ACC112 (cell line): Measurements from ENCODE around the gene URM1.

Source experiments
- H2AFZ ChIP-seq: fragments of 200-600 bp; sonication (generic); one replicate; pipeline ENCODE4 v1.6.0; 2017; ENCODE audit warnings: antibody characterized with exemption, low read length; ENCODE audit not compliant: unreplicated experiment
- H3K27ac ChIP-seq: fragments of 200-600 bp; sonication (generic); 2 replicates; pipeline ENCODE4 v1.5.1; 2014; ENCODE audit warnings: low read depth, mild to moderate bottlenecking, antibody characterized with exemption, low read length, moderate library complexity
- H3K27me3 ChIP-seq: fragments of 200-600 bp; sonication (generic); 2 replicates; pipeline ENCODE4 v1.6.1; 2014; ENCODE audit warnings: mild to moderate bottlenecking, antibody characterized with exemption, low read length, moderate library complexity, mixed read lengths; ENCODE audit not compliant: insufficient read depth
- H3K36me3 ChIP-seq: fragments of 200-600 bp; sonication (generic); 2 replicates; pipeline ENCODE4 v1.6.1; 2016; ENCODE audit warnings: mild to moderate bottlenecking, antibody characterized with exemption, low read length, moderate library complexity, mixed read lengths; ENCODE audit not compliant: insufficient read depth
- H3K4me1 ChIP-seq: fragments of 200-600 bp; sonication (generic); one replicate; pipeline ENCODE4 v1.6.1; 2016; ENCODE audit warnings: low read length, mixed read lengths; ENCODE audit not compliant: insufficient read depth, unreplicated experiment, control insufficient read depth
- H3K4me3 ChIP-seq: fragments of 200-600 bp; sonication (generic); 2 replicates; pipeline ENCODE4 v1.5.1; 2014; ENCODE audit warnings: mild to moderate bottlenecking, low read depth, low read length
- H3K79me2 ChIP-seq: fragments of 200-600 bp; sonication (generic); one replicate; pipeline ENCODE4 v1.6.0; 2016; ENCODE audit warnings: low read length; ENCODE audit not compliant: control insufficient read depth, unreplicated experiment, insufficient read depth

URM1 gene

DNA sequence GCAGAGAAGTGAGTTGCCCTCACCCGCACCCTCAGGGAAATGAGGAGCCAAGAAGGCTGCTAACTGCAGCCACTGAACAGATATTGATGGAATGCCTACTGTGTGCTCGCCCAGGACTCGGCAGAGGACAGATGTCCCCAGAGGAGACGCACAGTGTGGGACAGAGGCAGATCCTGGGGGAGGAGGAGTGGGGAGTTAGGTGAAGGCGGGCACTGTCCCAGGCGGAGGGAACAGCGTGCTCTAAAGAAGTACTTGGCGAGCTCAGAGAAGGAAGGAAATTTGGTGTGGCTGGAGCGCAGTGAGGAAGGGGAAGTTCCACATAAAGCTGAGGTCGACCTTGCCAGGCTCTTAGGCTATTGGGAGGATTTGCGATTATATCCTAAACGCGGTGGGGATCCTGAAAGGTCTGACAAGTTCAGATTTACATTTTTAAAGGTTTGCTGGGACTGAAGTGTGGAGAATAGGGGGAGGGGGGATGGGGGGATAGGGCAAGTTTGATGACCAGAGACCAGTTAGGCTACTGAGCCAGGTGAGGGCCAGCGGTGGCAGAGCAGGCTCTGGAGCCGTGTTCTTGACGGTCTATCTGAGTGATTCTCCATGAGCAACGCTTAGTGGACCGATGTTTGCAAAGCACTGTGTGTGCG is 25.9 kb downstream of the URM1 start:
- H3K79me2 ChIP-seq, result no peaks in the 10 kb centered on the region
- H2AFZ ChIP-seq, result no peak overlapping the region
- peaks cover 14% of the 10 kb centered on the region for H3K27me3 ChIP-seq
- 0 out of 2 replicates have a peak overlapping the region, but pooled peaks have one; percentile 26 for H3K4me3 ChIP-seq
- no peaks in the 10 kb centered on the region for H3K36me3 ChIP-seq
- H3K4me1 ChIP-seq, result peaks cover 7% of the 10 kb centered on the region
- H3K27ac ChIP-seq, result no peak overlapping the region

DNA sequence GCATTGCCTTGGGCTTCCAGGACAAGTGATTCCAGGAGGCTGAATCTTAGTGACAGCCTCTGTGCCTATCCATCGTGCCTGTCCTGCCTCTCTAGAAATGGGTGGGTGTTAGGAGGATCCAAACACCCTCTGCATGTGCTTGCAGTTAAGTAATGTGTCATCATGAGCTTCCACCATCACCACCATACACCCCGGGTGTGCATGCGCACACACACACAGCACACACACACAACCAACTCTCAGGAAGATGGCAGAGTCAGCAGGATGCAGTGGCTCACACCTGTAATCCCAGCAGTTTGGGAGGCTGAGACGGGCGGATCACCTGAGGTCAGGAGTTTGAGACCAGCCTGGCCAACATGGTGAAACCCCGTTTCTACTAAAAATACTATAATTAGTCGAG is 26.7 kb downstream of the URM1 start:
- Histone ChIP-seq H3K79me2 (no peaks in the 10 kb centered on the region), H3K36me3 (no peaks in the 10 kb centered on the region), H3K4me1 (peaks cover 7% of the 10 kb centered on the region), H3K27ac (no peak overlapping the region), H2AFZ (no peak overlapping the region), H3K27me3 (peaks cover 14% of the 10 kb centered on the region), H3K4me3 (no peak overlapping the region)

- Histone ChIP-seq H3K27ac (no peak overlapping the region), H3K79me2 (no peaks in the 10 kb centered on the region), H3K4me3 (no peak overlapping the region), H3K27me3 (peaks cover 14% of the 10 kb centered on the region), H3K4me1 (peaks cover 7% of the 10 kb centered on the region), H2AFZ (no peak overlapping the region), H3K36me3 (no peaks in the 10 kb centered on the region)
Observed at GRCh38 chr9:128399861-128400260, 28.7 kb downstream of the URM1 start.

DNA sequence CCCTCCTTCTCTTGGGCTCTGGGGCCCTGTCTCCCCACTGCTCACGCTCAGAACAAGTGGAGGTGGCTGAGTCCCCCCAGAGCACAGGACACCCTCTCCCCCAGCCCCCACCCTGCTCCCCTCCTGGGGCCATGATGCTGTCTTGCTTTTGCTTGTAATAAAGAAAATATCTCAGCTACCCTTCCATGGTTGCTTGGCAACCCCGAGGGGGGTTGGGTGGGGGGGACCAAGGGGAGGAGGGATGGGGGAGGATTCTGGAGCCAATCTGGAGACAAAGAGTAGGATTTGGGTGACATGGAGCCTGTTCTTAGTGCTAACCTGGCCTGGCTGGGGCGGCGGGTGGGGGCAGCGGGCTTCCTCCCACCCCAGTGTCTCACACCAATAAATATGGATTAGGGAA is 33.4 kb downstream of the URM1 start:
- H3K27me3 ChIP-seq, result no peaks in the 10 kb centered on the region
- H3K4me3 ChIP-seq, result no peak overlapping the region
- peaks cover 6% of the 10 kb centered on the region for H3K4me1 ChIP-seq
- H3K79me2 ChIP-seq, result no peaks in the 10 kb centered on the region
- no peak overlapping the region for H2AFZ ChIP-seq
- no peaks in the 10 kb centered on the region for H3K36me3 ChIP-seq
- no peak overlapping the region for H3K27ac ChIP-seq

GRCh38 chr9:128405077-128405779 is 34.1 kb downstream of the URM1 start:
- H3K36me3 ChIP-seq, result no peaks in the 10 kb centered on the region
- H3K4me3 ChIP-seq, result no peak overlapping the region
- H3K27me3 ChIP-seq, result no peaks in the 10 kb centered on the region
- no peaks in the 10 kb centered on the region for H3K79me2 ChIP-seq
- H2AFZ ChIP-seq, result no peak overlapping the region
- peaks cover 6% of the 10 kb centered on the region for H3K4me1 ChIP-seq
- H3K27ac ChIP-seq, result no peak overlapping the region

- H3K4me1 ChIP-seq, result peaks cover 6% of the 10 kb centered on the region
- no peaks in the 10 kb centered on the region for H3K36me3 ChIP-seq
- no peak overlapping the region for H3K4me3 ChIP-seq
- H2AFZ ChIP-seq, result no peak overlapping the region
- no peak overlapping the region for H3K27ac ChIP-seq
- no peaks in the 10 kb centered on the region for H3K27me3 ChIP-seq
- no peaks in the 10 kb centered on the region for H3K79me2 ChIP-seq
Observed at GRCh38 chr9:128405780-128406171, 34.6 kb downstream of the URM1 start.

- H3K36me3 ChIP-seq, result no peaks in the 10 kb centered on the region
- peak overlapping the region; percentile 32 for H2AFZ ChIP-seq
- no peaks in the 10 kb centered on the region for H3K27me3 ChIP-seq
- no peak overlapping the region for H3K4me3 ChIP-seq
- no peaks in the 10 kb centered on the region for H3K79me2 ChIP-seq
- H3K27ac ChIP-seq, result no peak overlapping the region
- peaks cover 6% of the 10 kb centered on the region for H3K4me1 ChIP-seq
Observed at GRCh38 chr9:128406848-128407391, 35.7 kb downstream of the URM1 start.

DNA sequence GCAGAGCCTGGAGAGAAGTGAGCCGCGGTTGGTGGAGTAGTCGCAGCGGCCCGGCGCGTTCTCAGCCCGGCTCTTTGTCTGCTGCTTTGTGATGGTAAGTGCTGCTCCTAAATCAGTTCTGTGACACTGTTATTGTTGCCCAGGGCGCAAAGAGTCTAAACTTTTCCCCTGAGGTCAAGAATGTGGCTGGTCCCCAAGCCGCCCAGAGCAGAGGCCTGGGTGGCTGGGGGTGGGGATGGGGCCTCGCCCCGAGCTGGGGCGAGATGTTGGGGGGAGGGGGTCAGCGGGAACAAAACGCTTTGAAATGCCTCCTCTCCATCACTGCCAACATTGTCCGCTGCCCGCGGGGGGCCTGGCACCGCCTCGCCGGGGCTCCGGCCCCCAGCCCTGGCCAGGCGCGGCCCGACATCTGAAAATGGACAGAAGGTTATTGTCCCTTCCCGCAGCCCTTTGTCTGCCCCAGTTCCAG is 37.8 kb downstream of the URM1 start:
- H3K27ac ChIP-seq, result no peak overlapping the region
- peaks cover 6% of the 10 kb centered on the region for H3K4me1 ChIP-seq
- no peak overlapping the region for H2AFZ ChIP-seq
- no peaks in the 10 kb centered on the region for H3K27me3 ChIP-seq
- H3K79me2 ChIP-seq, result no peaks in the 10 kb centered on the region
- no peak overlapping the region for H3K4me3 ChIP-seq
- H3K36me3 ChIP-seq, result no peaks in the 10 kb centered on the region

DNA sequence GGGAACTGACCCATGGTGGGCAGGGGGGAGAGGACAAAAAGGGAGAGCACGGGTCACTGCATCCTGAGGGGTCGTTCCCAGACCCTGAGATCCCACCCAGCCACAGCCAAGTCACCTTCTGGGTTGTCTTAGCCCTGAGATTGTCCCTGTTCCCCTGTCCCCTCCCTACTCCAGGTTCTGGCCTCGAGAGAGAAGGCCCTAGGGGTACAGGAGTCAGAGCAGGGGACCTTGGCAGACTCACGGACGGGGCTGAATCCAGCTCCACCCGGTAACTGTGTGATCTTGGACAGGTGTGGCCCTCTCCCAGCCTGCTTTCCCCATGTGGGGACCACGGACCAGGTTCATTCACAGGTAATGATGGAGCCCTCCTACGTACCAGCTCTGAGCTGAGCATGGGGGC is 38.3 kb downstream of the URM1 start:
- Histone ChIP-seq H2AFZ (no peak overlapping the region), H3K27me3 (0 out of 2 replicates have a peak, but pooled peaks cover 2% of the 10 kb centered on the region), H3K4me1 (peaks cover 6% of the 10 kb centered on the region), H3K4me3 (no peak overlapping the region), H3K36me3 (no peaks in the 10 kb centered on the region), H3K27ac (no peak overlapping the region), H3K79me2 (no peaks in the 10 kb centered on the region)

DNA sequence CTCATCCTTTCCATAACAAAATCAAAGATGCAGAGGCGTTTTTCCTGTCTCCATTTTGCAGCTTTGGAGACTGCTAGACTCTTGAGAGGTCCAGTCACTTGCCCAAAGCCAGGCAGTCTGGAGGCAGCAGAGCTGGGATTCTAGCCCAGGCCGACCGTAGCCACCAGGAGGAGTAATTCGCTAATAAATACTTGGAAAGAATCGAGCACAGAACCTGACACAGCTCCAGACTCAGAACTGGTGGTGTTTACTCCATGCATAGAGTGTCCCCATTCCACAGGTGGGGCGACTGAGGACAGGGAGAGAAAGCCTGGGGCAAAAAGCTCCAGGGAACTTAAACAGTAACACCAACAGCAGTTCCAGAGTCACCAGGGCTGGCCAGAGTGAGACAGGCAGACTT is 38.8 kb downstream of the URM1 start:
- 0 out of 2 replicates have a peak, but pooled peaks cover 7% of the 10 kb centered on the region for H3K27me3 ChIP-seq

More for the DNA sequence above, 38.8 kb downstream of the URM1 start:
- H3K4me3 ChIP-seq, result no peak overlapping the region
- peaks cover 6% of the 10 kb centered on the region for H3K4me1 ChIP-seq
- H3K27ac ChIP-seq, result no peak overlapping the region
- no peak overlapping the region for H2AFZ ChIP-seq
- H3K79me2 ChIP-seq, result no peaks in the 10 kb centered on the region
- no peaks in the 10 kb centered on the region for H3K36me3 ChIP-seq
